Mammary epithelial cell (primary cell): ENCODE data around the gene TSPAN9.

ENCODE experiments used
- CTCF ChIP-seq, 2 donors: IDR thresholded peaks in 1 of 2; conservative IDR thresholded peaks in 1 of 2; 2 replicates each; pipeline ENCODE4 v1.5.1; 2011 to 2012; ENCODE audit warnings: inconsistent platforms in 2 of 2, low read length in 2 of 2, mild to moderate bottlenecking in 2 of 2, control low read depth in 1 of 2, low read depth in 1 of 2; ENCODE audit not compliant: insufficient read depth in 1 of 2; ENCODE audit errors: extremely low read depth in 1 of 2
- EZH2 ChIP-seq: IDR thresholded peaks from 2 replicates; pipeline ENCODE4 v1.6.1; 2012; ENCODE audit warnings: low read length, inconsistent platforms, borderline replicate concordance

- TF ChIP-seq CTCF (conservative IDR thresholded peaks at IDR 0.05 in 1 of 2, IDR thresholded peaks at IDR 0.05 in 1 of 2; ENCODE audit: extremely low read depth in 1 of 2, insufficient read depth in 1 of 2, low read depth in 1 of 2, low read length in 2 of 2) (no peak), EZH2 (no peak)
Measured at GRCh38 chr12:3076730-3077571, at the start of gene TSPAN9.
